ENCODE data around the gene PSG6.
"Not testable (repeated sequence)": the region's sequence is repeated elsewhere in the genome, so short reads cannot be mapped to it uniquely, and the experiment has no call there.

DNA sequence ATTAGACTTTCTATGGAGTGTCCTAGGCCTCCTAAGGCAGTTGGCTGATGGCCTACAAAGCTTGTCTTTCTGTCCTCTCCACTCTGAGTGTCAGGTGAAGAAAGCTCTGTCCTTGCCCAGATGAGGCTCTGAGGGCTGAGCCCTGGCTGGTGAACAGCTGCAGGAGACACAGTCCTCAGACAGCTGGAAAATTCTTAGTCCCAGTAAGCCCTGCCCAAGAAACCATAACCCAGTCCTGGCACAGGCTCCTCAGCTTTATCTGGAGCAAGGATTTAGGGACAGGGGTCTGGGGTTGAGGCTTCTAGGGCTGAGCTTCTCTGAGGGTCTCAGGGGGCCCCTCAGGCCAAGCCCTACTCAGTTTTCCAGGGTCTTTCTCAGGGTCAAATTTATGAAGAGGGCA is 17.0 kb upstream of the PSG6 start:
- not testable (repeated sequence) for TF ChIP-seq CTCF (IDR thresholded peaks at IDR 0.05; ENCODE audit: insufficient read depth, low read length, poor library complexity, severe bottlenecking); EZH2phosphoT487 (conservative IDR thresholded peaks at IDR 0.05; ENCODE audit: low read length)

Data from SU-DHL-6 (cell line).